ENCODE measurements around the gene ZNHIT2.

Gene ZNHIT2

GRCh38 chr11:65117206-65118096, at the start of gene ZNHIT2:
Gene ZNHIT2 (minus strand): TSS chr11:65117701. CDS start chr11:65117653, 48 bp downstream.
- Histone ChIP-seq H3K9ac (ENCODE audit: low read depth, low read length, poor library complexity, severe bottlenecking) (peak within 1 kb of the TSS; percentile 80), H3K79me2 (ENCODE audit: insufficient read depth, low read length) (peaks cover 48% of the 10 kb centered on the region), H3K27me3 (ENCODE audit: insufficient read depth, low read length, poor library complexity, severe bottlenecking) (no peaks in the 10 kb centered on the region), H3F3A (ENCODE audit: low read depth) (peaks cover 4% of the 10 kb centered on the region), H3K9me3 (ENCODE audit: insufficient read depth, low read depth, low read length) (no peaks in the 10 kb centered on the region), H3K9me2 (replicated peaks; ENCODE audit: low read depth, low read length) (no peaks in the 10 kb centered on the region), H3K4me3 (ENCODE audit: low read length, poor library complexity, severe bottlenecking) (peak within 1 kb of the TSS; percentile 94), H4K20me1 (ENCODE audit: insufficient read depth, low read length, poor library complexity, severe bottlenecking) (peaks cover 24% of the 10 kb centered on the region), H3K36me3 (ENCODE audit: insufficient read depth, low read length) (peaks cover 18% of the 10 kb centered on the region; the same call in 1 of the 2 replicates), H3K4me2 (ENCODE audit: low read depth, low read length, poor library complexity, severe bottlenecking) (peak within 1 kb of the TSS; percentile 82), H2AFZ (ENCODE audit: low read length) (peak within 1 kb of the TSS; percentile 14; the same call in 1 of the 2 replicates), H3K4me1 (ENCODE audit: insufficient read depth, low read length, poor library complexity, severe bottlenecking) (peaks cover 32% of the 10 kb centered on the region)
- peak; percentile 89 for TF ChIP-seq CTCF (conservative IDR thresholded peaks at IDR 0.05; ENCODE audit: low read length)
- TF ChIP-seq EZH2phosphoT487 (IDR thresholded peaks at IDR 0.05; ENCODE audit: borderline replicate concordance), result no peak

- H3K4me2 ChIP-seq (ENCODE audit: low read depth, low read length, poor library complexity, severe bottlenecking), result no peak overlapping the region
- no peaks in the 10 kb centered on the region for H3K27me3 ChIP-seq (ENCODE audit: insufficient read depth, low read length, poor library complexity, severe bottlenecking)
- H3F3A ChIP-seq (ENCODE audit: low read depth), result no peaks in the 10 kb centered on the region
- no peak overlapping the region for H3K4me3 ChIP-seq (ENCODE audit: low read length, poor library complexity, severe bottlenecking)
- no peaks in the 10 kb centered on the region for H3K9me3 ChIP-seq (ENCODE audit: insufficient read depth, low read depth, low read length)
- H3K36me3 ChIP-seq (ENCODE audit: insufficient read depth, low read length), result no peaks in the 10 kb centered on the region
- TF ChIP-seq EZH2phosphoT487 (IDR thresholded peaks at IDR 0.05; ENCODE audit: borderline replicate concordance) (no peak), CTCF (conservative IDR thresholded peaks at IDR 0.05; ENCODE audit: low read length) (no peak)
- H3K9ac ChIP-seq (ENCODE audit: low read depth, low read length, poor library complexity, severe bottlenecking), result no peak overlapping the region
- H3K9me2 ChIP-seq (replicated peaks; ENCODE audit: low read depth, low read length), result no peaks in the 10 kb centered on the region
- no peak overlapping the region for H2AFZ ChIP-seq (ENCODE audit: low read length)
- H3K4me1 ChIP-seq (ENCODE audit: insufficient read depth, low read length, poor library complexity, severe bottlenecking), result peaks cover 15% of the 10 kb centered on the region
- no peaks in the 10 kb centered on the region for H4K20me1 ChIP-seq (ENCODE audit: insufficient read depth, low read length, poor library complexity, severe bottlenecking)
- no peaks in the 10 kb centered on the region for H3K79me2 ChIP-seq (ENCODE audit: insufficient read depth, low read length)
These were observed 49.4 kb upstream of the ZNHIT2 start for GRCh38 chr11:65166893-65167292.

- H3F3A ChIP-seq (ENCODE audit: low read depth), result no peaks in the 10 kb centered on the region
- H3K4me2 ChIP-seq (ENCODE audit: low read depth, low read length, poor library complexity, severe bottlenecking), result no peak overlapping the region
- H3K9ac ChIP-seq (ENCODE audit: low read depth, low read length, poor library complexity, severe bottlenecking), result no peak overlapping the region
- no peaks in the 10 kb centered on the region for H3K9me3 ChIP-seq (ENCODE audit: insufficient read depth, low read depth, low read length)
- no peaks in the 10 kb centered on the region for H3K27me3 ChIP-seq (ENCODE audit: insufficient read depth, low read length, poor library complexity, severe bottlenecking)
- TF ChIP-seq EZH2phosphoT487 (IDR thresholded peaks at IDR 0.05; ENCODE audit: borderline replicate concordance), result no peak
- TF ChIP-seq CTCF (conservative IDR thresholded peaks at IDR 0.05; ENCODE audit: low read length), result no peak
- no peak overlapping the region for H2AFZ ChIP-seq (ENCODE audit: low read length)
- no peaks in the 10 kb centered on the region for H3K36me3 ChIP-seq (ENCODE audit: insufficient read depth, low read length)
- no peaks in the 10 kb centered on the region for H4K20me1 ChIP-seq (ENCODE audit: insufficient read depth, low read length, poor library complexity, severe bottlenecking)
- no peak overlapping the region for H3K4me3 ChIP-seq (ENCODE audit: low read length, poor library complexity, severe bottlenecking)
- H3K79me2 ChIP-seq (ENCODE audit: insufficient read depth, low read length), result no peaks in the 10 kb centered on the region
- peaks cover 15% of the 10 kb centered on the region for H3K4me1 ChIP-seq (ENCODE audit: insufficient read depth, low read length, poor library complexity, severe bottlenecking)
- no peaks in the 10 kb centered on the region for H3K9me2 ChIP-seq (replicated peaks; ENCODE audit: low read depth, low read length)
These were observed 48.2 kb upstream of the ZNHIT2 start for GRCh38 chr11:65165410-65166317.
